Neural progenitor cell (in vitro differentiated cells): Measurements from ENCODE around the gene ATF6.

Experiments
- CTCF ChIP-seq: fragments of 200-600 bp; sonication (generic); IDR thresholded peaks from 2 replicates; pipeline ENCODE4 v1.5.1; 2017; ENCODE audit warnings: antibody characterized with exemption, mild to moderate bottlenecking
- EZH2 ChIP-seq: fragments of 200-600 bp; sonication (generic); IDR thresholded peaks from 2 replicates; pipeline ENCODE4 v1.6.1; 2017; ENCODE audit warnings: antibody characterized with exemption, mild to moderate bottlenecking, moderate library complexity
- EZH2phosphoT487 ChIP-seq: fragments of 200-600 bp; sonication (generic); IDR thresholded peaks from 2 replicates; pipeline ENCODE4 v1.6.1; 2017; ENCODE audit warnings: antibody characterized with exemption

- TF ChIP-seq EZH2 (no peak), CTCF (no peak), EZH2phosphoT487 (no peak)
Observed at GRCh38 chr1:161843156-161843555, 77.0 kb downstream of the ATF6 start.
